ENCODE results near the gene SF3A2. TPM values are rescaled to one million over a fixed set of nuclear protein-coding genes. Genes with fewer than 3 reads are reported as not detected.

SF3A2 gene
- total RNA-seq, 1 donor: 101 TPM

DNA sequence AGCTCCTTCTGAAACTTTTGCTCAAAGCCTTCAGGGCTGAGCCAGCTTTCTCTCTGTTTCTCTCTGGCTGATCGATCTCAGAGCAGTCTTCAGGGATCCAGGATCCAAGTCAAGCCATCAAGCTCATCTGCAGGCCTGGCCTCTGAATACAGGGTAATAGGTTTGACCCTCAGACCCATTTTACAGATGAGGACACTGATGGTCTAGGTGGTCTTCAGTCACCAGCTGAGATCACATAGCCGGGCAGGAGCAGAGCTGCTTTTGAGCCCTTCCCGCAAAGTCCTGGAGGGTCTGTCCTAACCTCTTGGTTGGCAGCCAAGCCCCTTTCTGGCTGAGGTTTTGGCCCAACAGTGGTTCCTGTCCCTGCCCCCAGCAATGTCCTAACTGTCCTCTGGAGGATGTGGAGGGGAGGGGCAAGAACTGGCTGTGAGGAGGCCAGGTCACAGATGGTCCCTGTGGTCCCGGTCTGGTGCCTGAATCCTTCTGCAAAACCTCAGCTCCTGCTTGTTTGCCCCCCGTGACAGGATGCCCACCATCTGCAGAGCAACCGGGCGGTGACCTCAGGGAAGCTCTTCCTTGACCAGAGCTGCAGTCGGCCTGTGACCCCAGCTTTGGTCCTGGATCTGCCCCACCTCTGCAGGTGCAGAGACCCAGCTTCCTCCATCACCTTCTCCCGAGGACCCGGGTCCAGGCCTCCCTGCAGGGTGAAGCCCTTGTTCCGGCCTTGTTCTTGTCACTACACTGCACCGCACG, 51.1 kb downstream of the SF3A2 start:
- no peak for DNase-seq (ENCODE audit: low read depth in 2 of 3, low spot score in 2 of 3)

- DNase-seq (ENCODE audit: low read depth in 2 of 3, low spot score in 2 of 3): no peak
Measured at GRCh38 chr19:2288338-2288817, 51.8 kb downstream of the SF3A2 start.

DNA sequence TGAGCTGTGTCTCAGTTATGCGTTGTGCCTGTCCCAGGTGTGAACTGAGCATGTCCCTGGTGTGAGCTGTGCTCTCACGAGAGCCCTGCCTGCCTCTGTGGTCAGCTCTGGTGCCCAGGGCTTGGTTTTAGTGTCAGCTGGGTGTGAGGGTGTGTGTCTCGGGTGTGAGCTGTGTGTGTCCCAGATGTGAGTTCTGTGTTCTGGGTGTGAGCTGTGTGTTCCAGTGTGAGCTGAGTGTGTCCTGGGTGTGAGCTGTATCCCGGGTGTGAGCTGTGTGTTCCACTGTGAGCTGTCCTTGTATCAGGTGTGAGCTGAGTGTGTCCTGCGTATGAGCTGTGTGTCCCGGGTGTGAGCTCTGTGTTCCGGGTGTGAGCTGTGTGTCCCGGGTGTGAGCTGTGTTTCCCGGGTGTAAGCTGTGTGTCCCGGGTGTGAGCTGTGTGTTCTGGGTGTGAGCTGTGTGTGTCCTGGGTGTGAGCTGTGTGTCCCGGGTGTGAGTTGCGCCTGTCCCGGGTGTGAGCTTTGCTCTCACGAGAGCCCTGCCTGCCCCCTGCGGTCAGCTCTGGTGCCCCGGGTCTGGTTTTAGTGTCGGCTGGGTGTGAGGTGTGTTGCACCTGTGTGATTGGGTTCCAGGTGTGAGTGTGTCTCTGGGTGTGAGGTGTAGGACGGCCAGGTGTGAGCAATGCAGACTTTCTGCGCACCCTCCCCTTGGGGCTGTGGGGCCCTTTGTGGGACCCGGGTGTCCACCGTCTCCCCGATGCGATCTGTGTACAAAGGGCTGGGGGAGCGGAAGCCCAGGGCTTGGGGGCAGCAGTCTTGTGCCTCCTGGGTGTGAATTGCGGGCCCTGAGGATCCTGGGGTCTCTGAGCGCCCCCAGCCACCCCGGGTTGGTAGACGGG, 52.4 kb downstream of the SF3A2 start:
- DNase-seq (ENCODE audit: low read depth in 2 of 3, low spot score in 2 of 3): no peak

DNA sequence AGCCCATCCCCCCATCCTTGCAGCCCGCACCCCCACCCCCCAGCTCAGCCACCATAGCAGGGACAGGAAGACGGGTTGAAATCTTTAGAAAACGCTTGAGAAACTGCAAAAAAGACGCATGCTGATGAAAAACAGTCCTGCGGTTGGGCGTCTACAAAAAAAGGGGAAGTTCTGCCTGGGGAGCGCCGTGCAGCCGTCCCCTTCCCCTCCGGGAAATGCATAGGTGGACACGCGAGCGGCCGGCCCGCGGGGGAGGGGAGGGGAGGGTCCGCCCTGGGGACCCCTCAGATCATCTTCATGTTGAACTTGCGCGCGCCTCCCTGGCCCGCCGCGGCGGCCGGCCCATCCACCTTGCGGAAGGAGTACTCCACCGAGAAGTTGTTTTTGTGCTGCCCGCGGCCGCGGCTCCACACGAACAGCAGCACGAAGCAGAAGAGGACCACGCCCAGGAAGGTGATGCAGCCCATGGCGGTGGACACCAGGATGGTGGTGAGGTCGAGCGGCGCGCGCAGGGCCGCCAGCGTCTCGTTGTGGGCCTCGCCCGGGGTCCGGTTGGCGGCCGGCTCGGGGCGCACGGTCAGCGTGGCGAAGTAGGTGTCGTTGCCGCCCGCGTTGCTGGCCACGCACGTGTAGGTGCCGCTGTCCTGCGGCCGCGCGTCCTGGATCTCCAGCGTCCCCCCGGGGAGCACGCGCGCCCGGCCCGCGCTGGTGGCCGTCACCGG, 53.3 kb downstream of the SF3A2 start:
- peak in 2 of 3 donors; percentile 90 to 94 for DNase-seq (ENCODE audit: low read depth in 2 of 3, low spot score in 2 of 3)

GRCh38 chr19:2290441-2291184, 54.0 kb downstream of the SF3A2 start:
- peak in 1 of 3 donors; percentile 62 for DNase-seq (ENCODE audit: low read depth in 2 of 3, low spot score in 2 of 3)

DNA sequence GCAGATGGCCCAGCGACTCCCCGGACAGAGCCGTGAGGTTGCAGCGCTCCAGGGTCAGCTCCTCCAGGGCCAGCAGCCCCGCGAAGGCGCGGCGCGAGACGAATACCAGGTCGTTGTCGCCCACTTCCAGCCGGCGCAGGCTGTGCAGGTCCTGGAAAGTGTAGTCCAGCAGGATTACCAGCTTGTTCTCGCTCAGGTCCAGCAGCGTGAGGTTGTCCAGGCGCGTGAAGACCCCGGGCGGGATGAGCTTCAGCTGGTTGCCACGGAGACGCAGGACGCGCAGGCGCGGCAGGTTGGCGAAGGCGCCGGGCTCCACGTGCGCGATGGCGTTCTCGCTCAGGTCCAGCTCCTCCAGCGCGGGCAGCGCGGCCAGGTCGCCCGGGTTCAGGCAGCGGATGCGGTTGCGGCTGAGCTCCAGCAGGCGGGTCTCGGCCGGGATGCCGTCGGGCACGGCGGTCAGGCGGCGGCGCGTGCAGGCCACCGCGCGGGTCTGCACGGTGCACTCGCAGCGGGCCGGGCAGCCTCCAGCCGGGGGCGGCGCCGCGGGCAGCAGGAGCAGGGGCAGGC, 54.6 kb downstream of the SF3A2 start:
- no peak for DNase-seq (ENCODE audit: low read depth in 2 of 3, low spot score in 2 of 3)

DNA sequence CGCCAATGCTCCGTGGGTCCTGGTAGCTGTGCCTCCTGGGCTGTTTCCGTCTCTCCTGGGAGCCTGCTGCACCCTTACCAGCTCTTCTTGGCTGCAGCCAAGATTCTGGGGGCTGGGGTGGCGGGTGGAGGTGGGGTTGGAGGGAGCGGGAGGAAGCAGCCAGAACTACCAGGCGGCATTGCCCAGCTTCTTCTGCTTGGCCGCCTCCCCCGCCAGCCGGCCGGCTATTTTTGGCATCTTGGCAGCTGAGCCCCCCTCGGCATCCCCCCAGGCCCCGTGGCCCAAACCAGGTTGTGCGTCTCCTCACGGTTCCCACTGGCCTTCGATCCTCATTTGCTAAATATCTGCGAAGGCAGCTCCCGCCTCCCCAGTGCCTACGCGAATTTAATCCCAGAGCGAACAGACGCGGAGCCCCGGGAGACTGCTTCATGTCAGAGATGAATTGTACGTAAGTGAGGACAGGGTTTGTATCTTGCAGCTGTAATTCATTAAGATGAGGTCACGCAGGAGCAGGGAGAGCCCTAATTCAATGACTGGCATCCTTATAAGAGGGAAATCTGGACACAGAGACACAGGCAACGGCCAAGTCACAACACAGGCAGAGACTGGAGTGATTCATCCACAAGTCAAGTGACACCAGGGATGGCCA, 58.2 kb downstream of the SF3A2 start:
- no peak for DNase-seq (ENCODE audit: low read depth in 2 of 3, low spot score in 2 of 3)

DNA sequence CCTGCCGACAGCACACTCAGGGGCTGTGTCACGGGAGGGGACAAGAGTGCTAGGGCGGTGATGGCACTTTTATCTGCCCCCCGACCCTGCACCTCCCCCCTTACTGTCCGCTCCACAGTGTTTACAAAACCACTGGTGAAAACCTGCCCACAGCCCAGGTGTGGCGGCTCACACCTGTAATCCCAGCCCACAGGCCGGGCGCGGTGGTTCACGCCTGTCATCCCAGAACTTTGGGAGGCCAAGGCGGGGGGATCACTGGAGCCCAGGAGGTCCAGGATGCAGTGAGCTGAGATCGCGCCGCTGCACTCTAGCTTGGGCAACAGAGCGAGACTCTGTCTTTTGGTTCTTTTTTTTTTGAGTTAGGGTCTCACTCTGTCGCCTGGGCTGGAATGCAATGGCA, 59.5 kb downstream of the SF3A2 start:
- DNase-seq (ENCODE audit: low read depth in 2 of 3, low spot score in 2 of 3): no peak

Small RNA genes lying within 50 kb of the gene (small RNA-seq; reads per million reads assigned to genes)
- gene MIR1227: not detected

Other genes with a start within 250 kb of the SF3A2 start
- gene BTBD2, start 221.1 kb upstream of the SF3A2 start, total RNA-seq: 146 TPM
- 123 TPM for gene MKNK2, start 185.6 kb upstream of the SF3A2 start, total RNA-seq
- gene MOB3A, start 140.5 kb upstream of the SF3A2 start, total RNA-seq: 65.4 TPM
- gene IZUMO4, start 139.9 kb upstream of the SF3A2 start, total RNA-seq: 2.2 TPM
- gene AP3D1, start 85.3 kb upstream of the SF3A2 start, total RNA-seq: 137 TPM
- gene DOT1L, start 72.9 kb upstream of the SF3A2 start, total RNA-seq: 14.8 TPM
- gene PLEKHJ1, start 495 bp upstream of the SF3A2 start, total RNA-seq: 59.0 TPM
- gene AMH, start 12.5 kb downstream of the SF3A2 start, total RNA-seq: 2.2 TPM
- gene JSRP1, start 19.6 kb downstream of the SF3A2 start, total RNA-seq: 0.54 TPM
- under 0.01 TPM for gene PEAK3, start 45.4 kb downstream of the SF3A2 start, total RNA-seq
- gene LINGO3, start 71.3 kb downstream of the SF3A2 start, total RNA-seq: 2.7 TPM
- 586 TPM for gene LSM7, start 91.8 kb downstream of the SF3A2 start, total RNA-seq
- 267 TPM for gene SPPL2B, start 91.9 kb downstream of the SF3A2 start, total RNA-seq
- gene TMPRSS9, start 123.4 kb downstream of the SF3A2 start, total RNA-seq: 8.3 TPM
- gene TIMM13, start 190.8 kb downstream of the SF3A2 start, total RNA-seq: 76.7 TPM
- gene LMNB2, start 220.1 kb downstream of the SF3A2 start, total RNA-seq: 80.0 TPM
- 110 TPM for gene GADD45B, start 239.3 kb downstream of the SF3A2 start, total RNA-seq